ENCODE data around the gene EFTUD2. TPM values are rescaled to one million over a fixed set of nuclear protein-coding genes. Genes with fewer than 3 reads are reported as not detected.
A peak's percentile ranks its signal among the peaks of the same experiment; 100 is the strongest.

The EFTUD2 gene
- total RNA-seq, 1 experiment from 2014 or later = 119 TPM

DNA sequence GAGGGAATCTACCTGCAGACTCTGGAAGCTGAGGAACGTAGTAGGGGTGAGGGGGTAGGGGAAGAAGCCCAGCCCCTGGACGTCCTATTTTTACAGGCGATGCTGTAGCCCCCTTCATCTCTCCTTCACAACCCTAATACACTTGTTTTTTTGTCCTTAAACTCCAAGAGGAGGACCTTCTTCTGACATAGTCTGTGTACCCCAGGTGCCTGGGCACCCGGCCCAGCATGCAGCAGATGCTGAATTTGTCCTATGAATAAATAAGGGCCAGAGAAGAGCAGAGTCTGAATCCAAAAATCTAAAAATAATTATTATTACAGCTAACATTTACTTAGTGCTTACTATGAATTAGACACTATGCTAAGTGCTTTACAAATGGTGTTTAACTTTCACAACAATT is 43.2 kb upstream of the EFTUD2 start:
- CTCF ChIA-PET = interaction anchor here (0.6 to 1.1 kb wide), 2 partner anchors 60 to 77 kb away, joined by 3 read pairs; no protein-coding TSS in a partner anchor
- intact Hi-C loops (cut with micrococcal nuclease) = no loop called here
- H3K36me3 Mint-ChIP-seq (ENCODE audit: insufficient read depth, unreplicated experiment) = no peaks in the 10 kb centered on the region

DNA sequence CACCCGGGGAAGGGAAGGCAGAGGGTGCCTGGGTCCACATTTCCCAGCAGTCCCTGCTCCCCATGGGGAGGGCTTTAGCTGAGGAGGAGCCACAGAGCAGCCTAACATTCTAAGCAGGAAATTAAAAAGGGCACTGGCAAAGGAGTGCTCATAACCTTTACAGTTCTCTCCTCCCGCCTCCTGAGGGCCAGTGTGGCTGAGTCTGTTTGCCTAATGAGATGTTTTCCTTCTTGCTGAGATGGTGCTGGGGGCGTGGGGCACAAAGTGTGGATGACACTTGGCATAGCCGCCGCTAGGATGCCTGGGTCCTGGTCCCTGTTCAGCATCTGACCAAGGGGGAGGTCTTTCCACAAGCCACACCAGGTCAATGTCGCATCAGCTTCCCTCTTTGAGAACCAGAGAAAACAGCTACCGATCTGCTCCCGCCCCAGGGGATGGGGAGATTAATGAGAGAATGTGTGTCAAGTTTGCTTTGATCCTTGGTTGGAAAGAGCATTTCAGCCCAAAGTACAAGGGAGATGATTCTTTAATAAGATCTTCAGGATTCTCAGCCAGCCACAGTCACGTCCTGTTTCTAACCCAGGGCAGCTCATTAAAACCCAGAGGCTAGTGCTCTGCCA is 42.6 kb upstream of the EFTUD2 start:
- peaks cover 19% of the 10 kb centered on the region for H3K4me1 Mint-ChIP-seq (ENCODE audit: insufficient read depth, unreplicated experiment)
- H3K36me3 Mint-ChIP-seq (ENCODE audit: insufficient read depth, unreplicated experiment) = no peaks in the 10 kb centered on the region
- H3K9me3 Mint-ChIP-seq (ENCODE audit: unreplicated experiment) = no peaks in the 10 kb centered on the region
- BruUV-seq (replicated peaks) = no TSS peak
- H3K4me3 Mint-ChIP-seq (ENCODE audit: unreplicated experiment) = no peak overlapping the region
- TF ChIP-seq, protein P1, sequence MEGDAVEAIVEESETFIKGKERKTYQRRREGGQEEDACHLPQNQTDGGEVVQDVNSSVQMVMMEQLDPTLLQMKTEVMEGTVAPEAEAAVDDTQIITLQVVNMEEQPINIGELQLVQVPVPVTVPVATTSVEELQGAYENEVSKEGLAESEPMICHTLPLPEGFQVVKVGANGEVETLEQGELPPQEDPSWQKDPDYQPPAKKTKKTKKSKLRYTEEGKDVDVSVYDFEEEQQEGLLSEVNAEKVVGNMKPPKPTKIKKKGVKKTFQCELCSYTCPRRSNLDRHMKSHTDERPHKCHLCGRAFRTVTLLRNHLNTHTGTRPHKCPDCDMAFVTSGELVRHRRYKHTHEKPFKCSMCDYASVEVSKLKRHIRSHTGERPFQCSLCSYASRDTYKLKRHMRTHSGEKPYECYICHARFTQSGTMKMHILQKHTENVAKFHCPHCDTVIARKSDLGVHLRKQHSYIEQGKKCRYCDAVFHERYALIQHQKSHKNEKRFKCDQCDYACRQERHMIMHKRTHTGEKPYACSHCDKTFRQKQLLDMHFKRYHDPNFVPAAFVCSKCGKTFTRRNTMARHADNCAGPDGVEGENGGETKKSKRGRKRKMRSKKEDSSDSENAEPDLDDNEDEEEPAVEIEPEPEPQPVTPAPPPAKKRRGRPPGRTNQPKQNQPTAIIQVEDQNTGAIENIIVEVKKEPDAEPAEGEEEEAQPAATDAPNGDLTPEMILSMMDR (IDR thresholded peaks at IDR 0.05; ENCODE audit: unreplicated experiment) = no peak
- no peak for DNase-seq (ENCODE audit: unreplicated experiment)
- no peaks in the 10 kb centered on the region for H3K27me3 Mint-ChIP-seq (ENCODE audit: insufficient read depth, unreplicated experiment)
- ChIA-PET POLR2A (interaction anchor here (1.1 kb wide), 2 partner anchors 78 to 230 kb away, joined by 3 read pairs; no protein-coding TSS in a partner anchor), CTCF (interaction anchor here (0.6 to 1.1 kb wide), 3 partner anchors 61 to 80 kb away, joined by 3 to 4 read pairs (median 3); no protein-coding TSS in a partner anchor)
- intact Hi-C loops (cut with micrococcal nuclease) = loop anchor here (2.0 kb wide), 1 partner anchor 31 kb away; no protein-coding TSS in a partner anchor
- peak overlapping the region; percentile 77 for H3K27ac Mint-ChIP-seq (ENCODE audit: low read depth, unreplicated experiment)

More for the DNA sequence above, 43.2 kb upstream of the EFTUD2 start:
- Mint-ChIP-seq H3K4me1 (ENCODE audit: insufficient read depth, unreplicated experiment) (peaks cover 19% of the 10 kb centered on the region), H3K27ac (ENCODE audit: low read depth, unreplicated experiment) (peak overlapping the region; percentile 77), H3K4me3 (ENCODE audit: unreplicated experiment) (no peak overlapping the region), H3K27me3 (ENCODE audit: insufficient read depth, unreplicated experiment) (no peaks in the 10 kb centered on the region), H3K9me3 (ENCODE audit: unreplicated experiment) (no peaks in the 10 kb centered on the region)
- TF ChIP-seq, protein P1 (IDR thresholded peaks at IDR 0.05; ENCODE audit: unreplicated experiment) = no peak
- BruUV-seq (replicated peaks) = no TSS peak
- DNase-seq (ENCODE audit: unreplicated experiment) = no peak
- POLR2A ChIA-PET = interaction anchor here (1.1 kb wide), 2 partner anchors 77 to 230 kb away, joined by 3 read pairs; no protein-coding TSS in a partner anchor

DNA sequence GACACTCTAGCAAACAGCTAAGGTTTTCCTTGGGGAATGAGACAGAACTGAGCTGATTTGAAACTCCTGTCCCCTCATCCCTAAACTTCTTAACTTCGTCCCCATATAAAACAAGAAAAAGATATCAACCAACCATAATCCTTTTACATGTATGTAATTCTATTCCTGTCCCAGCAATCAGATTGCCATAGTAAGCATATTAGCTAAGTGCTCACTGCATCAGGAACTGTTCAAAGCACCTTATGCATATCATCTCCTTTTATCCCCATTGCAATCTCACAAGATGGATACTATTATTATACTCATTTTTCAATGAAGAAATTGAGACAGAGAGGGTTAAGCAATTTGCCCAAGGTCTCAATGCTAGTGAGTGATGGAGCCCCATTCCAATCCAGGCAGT is 41.5 kb upstream of the EFTUD2 start:
- no peaks in the 10 kb centered on the region for H3K27me3 Mint-ChIP-seq (ENCODE audit: insufficient read depth, unreplicated experiment)
- H3K4me3 Mint-ChIP-seq (ENCODE audit: unreplicated experiment) = peak overlapping the region; percentile 53
- TF ChIP-seq, protein P1 (IDR thresholded peaks at IDR 0.05; ENCODE audit: unreplicated experiment) = no peak
- peak overlapping the region; percentile 77 for H3K27ac Mint-ChIP-seq (ENCODE audit: low read depth, unreplicated experiment)
- DNase-seq (ENCODE audit: unreplicated experiment) = peak; percentile 14
- POLR2A ChIA-PET = interaction anchor here (0.7 to 1.7 kb wide), 14 partner anchors 9 to 231 kb away, joined by 3 to 8 read pairs (median 4); partner anchors contain the start of genes EFTUD2 and NMT1
- intact Hi-C loops (cut with micrococcal nuclease) = loop anchor here (2.0 kb wide), 1 partner anchor 32 kb away; no protein-coding TSS in a partner anchor
- no peaks in the 10 kb centered on the region for H3K36me3 Mint-ChIP-seq (ENCODE audit: insufficient read depth, unreplicated experiment)
- no peaks in the 10 kb centered on the region for H3K9me3 Mint-ChIP-seq (ENCODE audit: unreplicated experiment)
- CTCF ChIA-PET = interaction anchor here (0.6 to 1.4 kb wide), 3 partner anchors 20 to 201 kb away, joined by 4 to 11 read pairs (median 4); no protein-coding TSS in a partner anchor
- BruUV-seq (replicated peaks) = no TSS peak
- H3K4me1 Mint-ChIP-seq (ENCODE audit: insufficient read depth, unreplicated experiment) = peaks cover 19% of the 10 kb centered on the region

DNA sequence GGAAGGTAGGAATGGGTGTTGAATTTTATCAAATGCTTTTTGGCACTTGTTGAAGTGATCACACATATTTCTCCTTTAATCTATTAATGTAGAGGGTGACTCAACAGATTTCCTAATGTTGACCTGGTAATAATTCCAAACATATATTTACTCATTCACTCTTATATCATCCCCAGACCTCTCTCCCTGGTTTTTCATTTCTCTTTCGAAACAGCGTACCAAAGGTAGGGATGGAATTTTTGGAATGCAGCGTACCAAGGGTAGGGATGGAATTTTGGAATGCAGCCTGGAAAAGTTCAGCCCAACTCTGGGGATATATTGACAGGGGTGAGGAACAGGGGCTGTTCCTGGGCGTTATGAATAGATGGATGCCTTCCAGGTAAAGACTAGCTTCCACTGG is 41.1 kb upstream of the EFTUD2 start:
- no peaks in the 10 kb centered on the region for H3K36me3 Mint-ChIP-seq (ENCODE audit: insufficient read depth, unreplicated experiment)
- POLR2A ChIA-PET = interaction anchor here (0.7 to 1.7 kb wide), 18 partner anchors 9 to 231 kb away, joined by 3 to 8 read pairs (median 4); partner anchors contain the start of genes DCAKD, EFTUD2 and NMT1
- BruUV-seq (replicated peaks) = no TSS peak

More for the DNA sequence above, 41.1 kb upstream of the EFTUD2 start:
- H3K27me3 Mint-ChIP-seq (ENCODE audit: insufficient read depth, unreplicated experiment) = no peaks in the 10 kb centered on the region
- DNase-seq (ENCODE audit: unreplicated experiment) = peak; percentile 65
- peak overlapping the region; percentile 77 for H3K27ac Mint-ChIP-seq (ENCODE audit: low read depth, unreplicated experiment)
- CTCF ChIA-PET = interaction anchor here (0.6 to 1.4 kb wide), 5 partner anchors 19 to 202 kb away, joined by 3 to 11 read pairs (median 4); no protein-coding TSS in a partner anchor
- peaks cover 19% of the 10 kb centered on the region for H3K4me1 Mint-ChIP-seq (ENCODE audit: insufficient read depth, unreplicated experiment)
- intact Hi-C loops (cut with micrococcal nuclease) = loop anchor here (2.0 kb wide), 1 partner anchor 32 kb away; no protein-coding TSS in a partner anchor
- H3K4me3 Mint-ChIP-seq (ENCODE audit: unreplicated experiment) = peak overlapping the region; percentile 53
- TF ChIP-seq, protein P1 (IDR thresholded peaks at IDR 0.05; ENCODE audit: unreplicated experiment) = no peak
- no peaks in the 10 kb centered on the region for H3K9me3 Mint-ChIP-seq (ENCODE audit: unreplicated experiment)
